GM19099 (cell line): ENCODE results near the gene CERS5.

Experiments used
- POLR2A ChIP-seq: IDR thresholded peaks from 3 replicates; pipeline ENCODE4 v1.6.1; 2011; ENCODE audit warnings: low read depth; ENCODE audit not compliant: insufficient read length; ENCODE audit errors: extremely low read depth

CERS5 gene

GRCh38 chr12:50164963-50165362, 2.2 kb downstream of the CERS5 start:
- TF ChIP-seq POLR2A = no peak

GRCh38 chr12:50162230-50162629, 4.9 kb downstream of the CERS5 start:
- no peak for TF ChIP-seq POLR2A

- no peak for TF ChIP-seq POLR2A
Observed at GRCh38 chr12:50160643-50161042, 6.5 kb downstream of the CERS5 start.

DNA sequence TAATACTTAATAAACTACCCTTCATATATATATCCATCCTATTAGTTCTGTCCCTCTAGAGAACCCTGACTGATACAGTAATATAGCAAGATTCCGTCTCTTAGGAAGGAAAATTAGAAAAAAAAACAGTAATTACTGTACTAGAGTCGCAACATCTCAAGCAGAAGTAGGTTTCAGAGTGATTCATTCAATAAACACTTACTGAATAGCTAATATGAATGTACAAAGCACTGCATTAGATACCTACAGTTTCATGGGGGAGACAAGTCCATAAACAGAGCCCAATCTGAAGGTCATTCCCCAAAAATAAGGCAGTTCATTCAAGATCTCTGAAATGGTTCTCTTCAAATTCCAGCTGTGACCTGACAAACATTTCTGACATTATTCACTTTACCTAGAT, 9.9 kb downstream of the CERS5 start:
- no peak for TF ChIP-seq POLR2A

DNA sequence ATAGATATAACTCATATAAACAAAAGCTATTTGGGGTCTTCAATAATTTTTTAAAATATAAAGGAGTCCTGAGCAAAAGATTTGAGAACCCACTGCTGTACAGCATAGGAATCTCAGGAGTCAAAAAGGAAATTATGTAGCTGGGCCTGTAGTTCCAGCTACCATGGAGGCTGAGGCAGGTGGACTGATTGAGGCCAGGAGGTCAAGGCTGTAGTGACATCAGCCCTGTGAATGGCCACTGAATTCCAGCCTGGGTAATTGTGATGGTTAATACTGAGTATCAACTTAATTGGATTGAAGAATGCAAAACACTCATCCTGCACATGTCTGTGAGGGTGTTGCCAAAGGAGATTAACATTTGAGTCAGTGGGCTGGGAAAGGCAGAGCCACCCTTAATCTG, 10.5 kb downstream of the CERS5 start:
- TF ChIP-seq POLR2A = no peak

DNA sequence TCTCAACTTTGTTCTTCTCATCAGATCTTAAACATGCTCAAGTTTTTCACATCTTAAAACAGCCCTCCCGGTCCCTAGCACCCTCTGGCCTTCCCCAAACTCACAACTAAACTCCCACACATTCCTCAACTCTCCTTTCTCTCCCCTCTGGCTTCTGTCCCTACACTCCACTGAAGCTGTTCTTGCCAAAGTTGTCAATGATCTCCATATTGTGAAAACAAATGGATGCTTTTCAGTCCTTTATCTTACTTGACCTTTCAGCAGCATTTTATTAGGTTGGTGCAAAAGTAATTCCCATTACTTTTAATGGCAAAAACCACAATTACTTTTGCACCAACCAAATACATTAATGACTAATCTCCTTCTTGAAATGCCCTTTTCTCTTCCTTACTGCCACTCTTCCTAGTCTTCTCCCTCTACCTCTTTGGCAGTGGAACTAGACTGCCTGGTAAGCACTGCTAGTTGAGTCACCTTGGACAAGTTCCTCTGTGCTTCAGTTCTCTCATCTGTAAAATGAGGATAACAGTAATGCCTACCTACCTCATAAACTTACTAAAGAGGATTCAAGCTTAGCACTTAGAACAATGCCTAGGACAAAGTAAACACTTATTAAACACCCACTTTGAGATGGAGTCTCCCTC, 16.0 kb downstream of the CERS5 start:
- TF ChIP-seq POLR2A = no peak

- no peak for TF ChIP-seq POLR2A
Observed at GRCh38 chr12:50149311-50149710, 17.9 kb downstream of the CERS5 start.

DNA sequence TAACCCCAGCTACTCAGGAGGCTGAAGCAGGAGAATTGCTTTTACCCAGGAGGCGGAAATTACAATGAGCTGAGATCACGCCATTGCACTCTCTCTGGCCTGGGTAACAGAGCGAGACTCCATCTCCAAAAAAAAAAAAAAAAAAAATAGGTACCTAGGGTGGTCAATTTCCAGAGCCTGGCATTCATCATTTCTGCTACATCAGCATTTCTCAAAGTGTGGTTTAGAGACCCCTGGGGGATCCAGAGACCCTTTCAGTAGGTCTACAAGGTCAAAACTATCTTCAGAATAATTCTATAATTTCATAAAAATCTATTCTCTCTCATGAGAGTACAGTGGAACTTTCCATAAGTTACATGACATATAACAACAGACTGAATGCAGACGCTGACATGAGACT, 19.9 kb downstream of the CERS5 start:
- TF ChIP-seq POLR2A = no peak

GRCh38 chr12:50145439-50145838, 21.7 kb downstream of the CERS5 start:
- TF ChIP-seq POLR2A = no peak

DNA sequence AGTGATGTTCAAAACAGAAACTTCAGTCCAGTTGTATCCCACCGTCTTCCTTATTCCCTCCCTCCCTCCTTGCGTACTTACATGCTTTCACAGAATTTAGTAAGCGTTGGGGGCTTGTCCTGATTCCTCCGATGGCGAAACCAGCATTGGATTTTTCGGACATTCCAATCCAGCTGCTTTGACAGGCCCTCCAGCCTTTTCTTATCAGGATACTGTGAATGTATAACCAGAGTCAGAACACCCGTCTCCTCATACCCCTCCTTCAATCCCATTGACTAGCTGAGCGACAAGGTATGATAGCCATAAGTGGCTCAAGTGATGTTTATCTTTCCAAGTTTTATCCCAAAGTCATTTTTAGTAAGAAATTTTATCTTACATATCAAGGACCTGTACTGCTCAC, 24.2 kb downstream of the CERS5 start:
- no peak for TF ChIP-seq POLR2A

DNA sequence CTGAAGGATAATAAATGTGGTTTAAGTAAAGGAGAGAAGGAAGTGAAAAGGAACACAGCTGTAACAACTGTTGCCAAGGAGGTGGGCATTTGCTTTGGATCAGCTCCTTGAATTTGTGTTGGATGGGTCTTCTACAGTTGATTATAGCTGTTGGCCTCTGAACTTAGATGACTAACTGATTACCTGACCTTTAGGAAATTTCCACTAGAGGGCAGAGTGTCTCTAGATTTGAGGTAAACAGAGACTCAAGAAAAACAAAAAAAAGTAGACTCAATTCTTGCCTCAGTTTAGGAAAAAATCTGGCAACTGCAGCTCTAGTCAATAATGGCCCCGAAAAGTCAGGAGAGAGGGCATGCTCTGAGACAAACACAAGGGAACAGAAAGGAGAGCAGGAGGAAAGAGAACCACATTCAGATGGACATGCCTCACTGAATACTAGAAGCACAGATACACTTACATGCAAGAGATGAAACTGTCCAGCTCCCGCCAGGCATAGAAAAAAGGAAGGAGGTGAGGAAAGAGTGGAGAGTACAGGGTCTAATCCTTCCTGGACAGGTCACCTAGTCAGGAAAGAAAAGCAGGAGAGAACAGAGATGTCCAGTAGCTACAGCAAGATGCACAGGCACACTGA, 34.5 kb downstream of the CERS5 start:
- TF ChIP-seq POLR2A = no peak

GRCh38 chr12:50129290-50129689, 37.9 kb downstream of the CERS5 start:
- no peak for TF ChIP-seq POLR2A

DNA sequence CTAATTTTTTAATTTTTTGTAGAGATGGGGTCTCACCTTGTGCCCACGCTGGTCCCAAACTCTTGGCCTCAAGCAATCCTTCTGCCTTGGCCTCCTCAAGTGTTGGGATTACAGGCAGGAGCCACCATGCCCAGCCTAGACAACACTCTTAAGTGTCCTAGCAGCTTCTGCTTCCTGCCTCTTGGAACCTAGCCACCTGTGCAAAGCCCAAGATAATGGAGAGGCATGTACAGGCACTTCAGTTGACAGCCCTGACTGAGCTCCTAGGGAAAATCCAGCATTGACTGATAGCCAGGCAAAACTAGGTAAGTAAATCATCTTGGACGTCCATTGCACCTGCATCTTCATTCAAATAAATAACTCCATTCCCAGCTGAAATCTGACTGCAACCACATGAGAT, 39.6 kb downstream of the CERS5 start:
- TF ChIP-seq POLR2A = no peak

- no peak for TF ChIP-seq POLR2A
Observed at GRCh38 chr12:50123203-50123602, 44.0 kb downstream of the CERS5 start.

GRCh38 chr12:50121641-50122040, 45.5 kb downstream of the CERS5 start:
- TF ChIP-seq POLR2A = no peak

- no peak for TF ChIP-seq POLR2A
Observed at GRCh38 chr12:50120953-50121352, 46.2 kb downstream of the CERS5 start.

GRCh38 chr12:50120521-50120920, 46.6 kb downstream of the CERS5 start:
- no peak for TF ChIP-seq POLR2A

GRCh38 chr12:50119387-50119786, 47.8 kb downstream of the CERS5 start:
- TF ChIP-seq POLR2A = no peak

DNA sequence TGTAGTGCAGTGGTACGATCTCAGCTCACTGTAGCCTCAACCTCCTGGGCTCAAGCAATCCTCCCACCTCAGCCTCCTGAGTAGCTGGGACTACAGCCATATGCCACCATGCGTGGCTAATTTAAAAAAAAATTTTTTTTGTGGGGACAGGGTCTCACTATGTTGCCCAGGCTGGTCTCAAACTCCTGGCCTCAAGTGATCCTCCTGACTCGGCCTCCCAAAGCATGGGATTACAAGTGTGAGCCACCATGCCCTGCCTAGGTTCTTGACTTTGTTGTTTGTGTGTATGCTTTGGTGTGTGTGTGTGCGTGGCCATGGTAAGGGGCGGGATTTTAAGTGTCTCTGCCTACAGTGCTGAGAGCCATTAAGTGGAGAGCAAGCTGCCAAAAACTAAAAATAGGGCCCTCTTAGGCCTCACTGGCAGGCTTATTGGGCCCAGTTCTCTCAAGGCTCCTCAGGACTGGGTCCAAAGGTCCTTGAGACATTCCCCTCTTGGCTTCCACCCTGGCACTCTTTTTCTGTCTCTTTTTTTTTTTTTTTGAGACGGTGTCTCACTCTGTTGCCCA, 50.0 kb downstream of the CERS5 start:
- no peak for TF ChIP-seq POLR2A
